ENCODE measurements around the gene DNAJB8. TPM values are rescaled to one million over a fixed set of nuclear protein-coding genes. Genes with fewer than 3 reads are reported as not detected.

DNAJB8 gene
- total RNA-seq, 1 donor from 2014 or later = not detected

DNA sequence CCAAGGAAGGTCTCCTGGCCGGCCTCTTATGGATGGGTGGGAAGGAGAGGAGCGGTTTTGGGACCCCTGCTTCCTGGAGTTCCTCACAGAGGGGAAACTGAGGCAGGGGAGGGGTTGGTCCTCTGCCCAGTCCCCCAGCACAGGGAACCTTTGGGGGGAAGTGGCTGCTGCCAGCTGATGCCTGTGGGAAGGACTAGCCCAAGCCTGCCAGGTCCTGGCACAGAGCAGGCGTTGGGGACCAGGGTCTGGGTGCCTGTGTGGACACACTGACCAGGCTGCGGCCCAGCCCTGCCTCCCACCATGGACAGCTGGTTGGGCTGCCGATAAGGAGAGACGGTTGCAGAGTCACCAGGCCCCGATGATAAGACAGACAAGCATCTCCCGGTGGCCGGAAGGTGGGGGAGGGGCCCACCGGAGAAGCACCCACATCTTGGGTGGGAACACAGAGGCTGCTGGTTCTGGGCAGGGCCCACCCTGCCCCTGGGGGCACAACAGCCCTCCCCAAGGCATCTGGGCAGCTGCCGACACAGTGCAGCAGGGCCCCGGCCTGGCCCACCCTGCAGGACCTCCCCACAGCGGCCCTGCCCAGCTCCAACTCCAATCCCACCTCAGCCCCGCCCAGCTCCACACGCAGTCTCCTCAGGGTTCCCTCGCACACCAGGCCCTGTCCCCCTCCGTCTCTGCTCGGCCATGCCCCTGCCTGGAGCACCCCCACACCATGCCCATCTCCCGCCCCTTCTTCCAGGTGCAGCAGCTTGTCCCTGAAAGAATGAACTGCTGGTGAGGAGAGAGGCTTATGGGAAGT is 50.7 kb downstream of the DNAJB8 start:
- H3K27ac ChIP-seq = no peak overlapping the region
- no peaks in the 10 kb centered on the region for H3K27me3 ChIP-seq (ENCODE audit: low read depth)
- intact Hi-C loops (cut with DNase I) = no loop called here
- no peak overlapping the region for H3K4me3 ChIP-seq
- ATAC-seq (peak; percentile 3 to 13), DNase-seq (no peak)
- TF ChIP-seq CTCF (IDR thresholded peaks at IDR 0.05) = no peak
- no peaks in the 10 kb centered on the region for H3K9me3 ChIP-seq
- no peaks in the 10 kb centered on the region for H3K4me1 ChIP-seq
- H3K36me3 ChIP-seq = no peaks in the 10 kb centered on the region

DNA sequence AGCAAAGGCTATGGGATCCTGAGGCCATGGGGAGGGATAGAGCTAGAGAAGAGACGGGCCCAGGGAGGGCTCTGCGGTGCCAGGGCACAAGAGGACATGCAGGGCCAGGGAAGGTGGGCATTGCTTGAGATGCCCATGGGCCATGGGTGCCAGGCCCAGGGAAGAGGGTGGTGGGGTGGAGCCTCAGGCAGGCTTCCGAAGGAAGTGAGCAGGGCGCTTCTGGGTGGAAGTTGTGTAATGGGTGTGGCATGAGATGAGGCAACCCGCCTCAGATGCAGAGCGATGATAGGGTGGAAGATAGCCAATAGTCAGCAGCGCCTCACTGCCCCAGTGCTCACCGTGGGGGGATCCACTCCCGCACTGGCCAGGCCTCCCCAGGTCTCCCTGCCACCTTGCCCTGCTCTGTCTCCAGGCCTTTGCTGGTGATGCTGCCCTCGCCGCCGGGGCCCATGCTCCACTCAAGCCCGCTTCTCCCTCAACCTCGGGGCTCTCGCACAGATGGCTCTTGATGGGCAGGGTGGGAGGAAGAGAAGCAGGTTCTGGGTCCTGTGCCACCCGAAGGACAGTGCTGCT is 51.4 kb downstream of the DNAJB8 start:
- Histone ChIP-seq H3K4me3 (no peak overlapping the region), H3K9me3 (no peaks in the 10 kb centered on the region), H3K4me1 (no peaks in the 10 kb centered on the region), H3K36me3 (no peaks in the 10 kb centered on the region), H3K27ac (no peak overlapping the region), H3K27me3 (ENCODE audit: low read depth) (no peaks in the 10 kb centered on the region)
- DNase-seq (no peak), ATAC-seq (peak; percentile 4 to 22)
- intact Hi-C loops (cut with DNase I) = no loop called here
- no peak for TF ChIP-seq CTCF (IDR thresholded peaks at IDR 0.05)

GRCh38 chr3:128413413-128414205 is 53.1 kb downstream of the DNAJB8 start:
- ATAC-seq (no peak), DNase-seq (no peak)
- H3K27me3 ChIP-seq (ENCODE audit: low read depth) = no peaks in the 10 kb centered on the region
- TF ChIP-seq CTCF (IDR thresholded peaks at IDR 0.05) = no peak
- no peak overlapping the region for H3K4me3 ChIP-seq
- no peaks in the 10 kb centered on the region for H3K36me3 ChIP-seq
- no peak overlapping the region for H3K27ac ChIP-seq
- H3K4me1 ChIP-seq = no peaks in the 10 kb centered on the region
- H3K9me3 ChIP-seq = no peaks in the 10 kb centered on the region
- intact Hi-C loops (cut with DNase I) = no loop called here

GRCh38 chr3:128413003-128413370 is 53.7 kb downstream of the DNAJB8 start:
- Histone ChIP-seq H3K27me3 (ENCODE audit: low read depth) (no peaks in the 10 kb centered on the region), H3K9me3 (no peaks in the 10 kb centered on the region), H3K4me1 (no peaks in the 10 kb centered on the region), H3K4me3 (no peak overlapping the region), H3K36me3 (no peaks in the 10 kb centered on the region), H3K27ac (no peak overlapping the region)
- DNase-seq (no peak), ATAC-seq (no peak)
- intact Hi-C loops (cut with DNase I) = no loop called here
- no peak for TF ChIP-seq CTCF (IDR thresholded peaks at IDR 0.05)

Other genes with a start within 250 kb of the DNAJB8 start
- 68.3 TPM for gene GATA2, start 26.3 kb upstream of the DNAJB8 start, total RNA-seq
- gene RPN1, start 183.9 kb upstream of the DNAJB8 start, total RNA-seq = 198 TPM